Duodenal mucosa (tissue), 2 donors: ENCODE measurements around the gene CRYBA1.

Source experiments
- H3K27ac ChIP-seq: one replicate; pipeline ENCODE4 v1.7.0; 2013; ENCODE audit warnings: low read depth, low read length
- H3K27me3 ChIP-seq, 2 donors: one replicate each; pipeline ENCODE4 v1.7.0; 2013; ENCODE audit warnings: low read length in 2 of 2, control low read depth in 1 of 2; ENCODE audit not compliant: insufficient read depth in 2 of 2, control insufficient read depth in 1 of 2
- H3K36me3 ChIP-seq, 2 donors: one replicate each; pipeline ENCODE4 v1.7.0; 2013; ENCODE audit warnings: low read length in 2 of 2, control low read depth in 1 of 2; ENCODE audit not compliant: insufficient read depth in 2 of 2, control insufficient read depth in 1 of 2
- H3K4me1 ChIP-seq, 2 donors: one replicate each; pipeline ENCODE4 v1.7.0; 2013; ENCODE audit warnings: low read length in 2 of 2, control low read depth in 1 of 2; ENCODE audit not compliant: insufficient read depth in 2 of 2, control insufficient read depth in 1 of 2
- H3K4me3 ChIP-seq, 2 donors: one replicate each; pipeline ENCODE4 v1.7.0; 2013; ENCODE audit warnings: low read length in 2 of 2, low read depth in 1 of 2
- H3K9ac ChIP-seq, 2 donors: one replicate each; pipeline ENCODE4 v1.7.0; 2013; ENCODE audit warnings: low read length in 2 of 2, low read depth in 1 of 2
- H3K9me3 ChIP-seq, 2 donors: one replicate each; pipeline ENCODE4 v1.7.0; 2013; ENCODE audit warnings: low read length in 2 of 2, control low read depth in 1 of 2; ENCODE audit not compliant: control insufficient read depth in 1 of 2

CRYBA1 gene

GRCh38 chr17:29235904-29236303, 10.8 kb upstream of the CRYBA1 start:
- no peak overlapping the region for H3K9ac ChIP-seq
- H3K27me3 ChIP-seq = no peaks in the 10 kb centered on the region
- H3K4me1 ChIP-seq = no peaks in the 10 kb centered on the region
- no peaks in the 10 kb centered on the region for H3K9me3 ChIP-seq
- no peaks in the 10 kb centered on the region for H3K36me3 ChIP-seq
- H3K27ac ChIP-seq = no peak overlapping the region
- H3K4me3 ChIP-seq = no peak overlapping the region

DNA sequence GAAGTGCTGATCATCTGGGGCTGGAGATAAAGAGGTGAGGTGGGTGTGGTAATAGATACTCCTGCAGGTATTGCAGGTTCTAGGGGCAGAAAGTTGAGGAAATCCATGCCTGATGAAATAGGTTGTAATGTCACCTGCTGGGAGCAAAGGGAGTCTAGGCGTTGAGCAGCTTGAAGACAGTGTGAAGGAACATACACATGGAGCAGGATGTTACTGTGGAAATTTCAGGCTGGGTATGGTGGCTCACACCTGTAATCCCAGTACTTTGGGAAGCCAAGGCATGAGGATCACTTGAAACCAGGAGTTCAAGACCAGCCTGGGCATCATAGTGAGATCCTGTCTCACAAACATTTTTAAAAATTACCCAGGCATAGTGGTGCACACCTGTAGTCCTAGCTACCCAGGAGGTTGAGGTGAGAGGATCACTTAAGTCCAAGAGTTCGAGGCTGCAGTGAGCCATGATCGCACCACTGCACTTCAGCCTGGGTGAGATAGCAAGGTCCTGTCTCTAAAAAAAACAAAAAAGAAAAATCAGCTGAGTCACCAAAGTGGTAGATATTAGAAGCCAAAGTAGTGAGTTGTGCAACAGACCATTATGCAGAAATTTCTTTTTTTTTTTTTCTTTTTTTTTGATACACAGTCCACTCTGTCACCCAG, 9.1 kb upstream of the CRYBA1 start:
- Histone ChIP-seq H3K4me1 (no peaks in the 10 kb centered on the region), H3K27ac (no peak overlapping the region), H3K36me3 (no peaks in the 10 kb centered on the region), H3K27me3 (no peaks in the 10 kb centered on the region), H3K4me3 (no peak overlapping the region), H3K9me3 (no peaks in the 10 kb centered on the region), H3K9ac (no peak overlapping the region)

- no peaks in the 10 kb centered on the region for H3K27me3 ChIP-seq
- no peaks in the 10 kb centered on the region for H3K4me1 ChIP-seq
- H3K36me3 ChIP-seq = no peaks in the 10 kb centered on the region
- no peak overlapping the region for H3K27ac ChIP-seq
- no peaks in the 10 kb centered on the region for H3K9me3 ChIP-seq
- no peak overlapping the region for H3K9ac ChIP-seq
- H3K4me3 ChIP-seq = no peak overlapping the region
Measured at GRCh38 chr17:29238133-29238850, 8.4 kb upstream of the CRYBA1 start.

GRCh38 chr17:29240477-29240876, 6.2 kb upstream of the CRYBA1 start:
- Histone ChIP-seq H3K4me3 (no peak overlapping the region), H3K27me3 (no peaks in the 10 kb centered on the region), H3K9me3 (no peaks in the 10 kb centered on the region), H3K36me3 (no peaks in the 10 kb centered on the region), H3K4me1 (no peaks in the 10 kb centered on the region), H3K9ac (no peak overlapping the region), H3K27ac (no peak overlapping the region)

DNA sequence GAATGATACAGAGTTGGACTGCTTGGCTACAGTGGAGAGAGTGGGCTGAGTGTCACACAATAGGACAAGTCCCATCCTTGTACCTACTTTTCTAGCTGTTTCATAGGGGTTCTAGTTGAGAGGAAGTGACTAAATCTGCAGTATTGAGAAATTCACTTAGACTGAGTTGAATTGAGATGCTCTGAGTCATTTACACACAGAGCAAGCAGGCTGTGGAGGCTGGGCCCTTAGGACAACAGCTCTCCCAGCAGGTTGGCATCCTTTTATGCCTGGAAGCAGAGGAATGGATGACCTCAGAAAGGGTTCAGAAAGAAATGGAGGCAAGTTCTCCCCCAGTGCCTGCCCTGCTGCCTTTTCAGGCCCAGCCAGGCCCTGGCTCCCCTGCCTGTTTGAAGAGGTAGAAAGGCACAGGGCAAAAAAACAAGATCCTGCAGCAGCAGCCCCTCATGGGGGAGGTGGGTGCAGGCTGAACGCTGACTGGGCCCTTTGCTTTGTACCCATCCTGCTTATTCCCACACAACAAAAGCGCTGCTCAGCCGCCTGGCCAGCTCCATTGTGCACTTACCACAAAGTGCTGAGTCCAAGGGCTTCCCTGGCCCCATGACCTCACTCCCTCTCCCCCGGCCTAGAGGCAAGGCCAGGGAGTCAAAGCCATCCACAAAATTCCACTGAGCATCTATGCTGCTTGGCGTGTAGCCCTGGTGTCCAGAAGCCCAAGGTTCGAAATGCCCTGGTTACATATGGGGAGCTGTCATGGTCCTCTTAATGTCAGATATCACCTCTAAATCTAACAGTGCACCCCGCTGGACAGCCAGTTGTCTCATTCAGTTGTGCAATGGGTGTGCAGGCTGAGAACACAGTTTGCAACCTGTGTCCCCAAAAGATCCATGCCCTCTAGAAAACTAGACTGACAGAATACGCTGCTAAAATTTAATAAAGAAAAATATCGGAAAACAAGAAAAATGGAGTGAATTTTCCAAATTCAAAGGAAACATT, 5.4 kb upstream of the CRYBA1 start:
- H3K9ac ChIP-seq = no peak overlapping the region

DNA sequence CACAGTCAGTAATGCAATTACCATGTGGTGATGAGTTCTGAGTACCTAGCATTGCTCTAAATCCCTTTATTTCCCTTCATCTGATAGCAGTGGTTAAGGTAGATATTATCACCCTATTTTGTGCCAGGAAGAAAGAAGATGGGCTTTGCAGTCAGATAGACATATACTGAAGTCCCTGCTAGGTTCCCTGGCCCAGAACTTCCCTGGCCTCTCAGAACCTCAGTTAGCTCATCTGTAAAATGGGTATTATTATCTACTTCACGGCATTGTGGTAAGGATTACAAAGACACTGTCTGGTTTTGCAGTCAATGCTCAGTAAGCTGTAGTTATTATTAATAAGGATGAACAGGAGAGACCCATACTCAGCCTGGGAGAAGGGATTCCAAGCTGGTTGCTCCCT, 4.6 kb upstream of the CRYBA1 start:
- H3K27ac ChIP-seq = no peak overlapping the region
- no peaks in the 10 kb centered on the region for H3K27me3 ChIP-seq
- no peaks in the 10 kb centered on the region for H3K9me3 ChIP-seq
- no peaks in the 10 kb centered on the region for H3K4me1 ChIP-seq
- no peak overlapping the region for H3K4me3 ChIP-seq
- no peak overlapping the region for H3K9ac ChIP-seq
- H3K36me3 ChIP-seq = no peaks in the 10 kb centered on the region

More for the DNA sequence above, 5.4 kb upstream of the CRYBA1 start:
- Histone ChIP-seq H3K9me3 (no peaks in the 10 kb centered on the region), H3K4me1 (no peaks in the 10 kb centered on the region), H3K4me3 (no peak overlapping the region), H3K27ac (no peak overlapping the region), H3K27me3 (no peaks in the 10 kb centered on the region), H3K36me3 (no peaks in the 10 kb centered on the region)

DNA sequence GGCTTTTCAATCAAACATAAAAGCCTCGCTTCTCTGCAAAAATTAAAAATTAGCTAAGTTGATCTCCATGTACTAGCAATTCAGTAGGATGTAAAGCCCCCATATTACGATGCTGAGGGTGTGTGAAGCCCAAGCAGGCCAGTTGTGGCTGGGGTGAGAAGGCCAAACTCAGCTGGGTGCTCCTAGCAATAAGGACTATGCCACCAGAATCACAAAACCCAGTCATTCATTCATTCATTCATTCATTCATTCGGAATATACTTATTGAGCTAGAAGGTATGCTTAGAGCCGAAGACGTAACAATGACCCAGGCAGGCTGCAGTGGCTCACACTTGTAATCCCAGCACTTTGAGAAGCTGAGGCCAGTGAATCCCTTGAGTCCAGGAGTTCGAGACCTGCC, 3.9 kb upstream of the CRYBA1 start:
- Histone ChIP-seq H3K4me1 (no peaks in the 10 kb centered on the region), H3K9ac (no peak overlapping the region), H3K36me3 (no peaks in the 10 kb centered on the region), H3K4me3 (no peak overlapping the region), H3K27me3 (no peaks in the 10 kb centered on the region), H3K9me3 (no peaks in the 10 kb centered on the region), H3K27ac (no peak overlapping the region)

GRCh38 chr17:29243792-29244191, 2.9 kb upstream of the CRYBA1 start:
- Histone ChIP-seq H3K4me3 (no peak overlapping the region), H3K4me1 (no peaks in the 10 kb centered on the region), H3K27ac (no peak overlapping the region), H3K9ac (no peak overlapping the region), H3K36me3 (no peaks in the 10 kb centered on the region), H3K9me3 (no peaks in the 10 kb centered on the region), H3K27me3 (no peaks in the 10 kb centered on the region)

DNA sequence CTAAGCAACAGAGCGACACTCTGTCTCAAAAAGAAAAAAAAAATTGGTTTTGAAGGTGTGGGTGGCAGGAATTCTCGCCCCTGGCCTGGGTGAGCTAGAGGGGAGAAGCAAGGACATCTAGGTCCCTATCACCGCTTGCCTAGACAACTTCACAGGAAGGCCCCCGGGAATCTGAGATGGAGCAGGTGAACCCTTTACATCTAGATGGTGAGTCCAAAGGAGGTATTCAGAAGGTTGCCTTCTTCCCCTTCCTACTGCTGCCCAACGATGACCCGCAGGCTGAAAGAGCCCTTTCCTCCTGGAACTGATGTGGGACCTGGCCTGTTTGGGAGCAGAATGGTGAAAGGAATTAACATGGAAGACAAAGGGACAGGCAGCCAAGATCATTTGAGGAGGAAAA, 1.3 kb upstream of the CRYBA1 start:
- no peaks in the 10 kb centered on the region for H3K4me1 ChIP-seq
- no peak overlapping the region for H3K27ac ChIP-seq
- H3K4me3 ChIP-seq = no peak overlapping the region
- no peaks in the 10 kb centered on the region for H3K36me3 ChIP-seq
- H3K9me3 ChIP-seq = no peaks in the 10 kb centered on the region
- no peaks in the 10 kb centered on the region for H3K27me3 ChIP-seq
- H3K9ac ChIP-seq = no peak overlapping the region

DNA sequence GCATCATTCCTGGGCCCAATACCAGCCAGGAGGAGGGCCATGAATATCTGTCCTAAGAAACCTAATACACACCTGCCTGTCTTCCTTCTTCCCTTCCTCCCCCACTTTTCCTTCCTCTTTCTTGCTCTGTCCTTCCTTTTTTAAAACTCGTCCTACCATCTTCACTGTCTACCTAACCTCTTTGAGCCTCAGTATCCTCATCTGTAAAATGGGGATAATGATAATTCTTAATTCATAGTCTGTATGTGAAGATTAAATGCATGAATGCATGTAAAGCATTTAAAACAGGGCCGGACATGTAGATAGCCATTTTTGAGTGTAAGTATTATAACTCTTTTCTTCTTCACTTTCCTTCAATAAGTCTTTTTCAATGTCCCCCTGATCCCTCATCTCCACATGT, 560 bp downstream of the CRYBA1 start:
- H3K4me1 ChIP-seq = no peaks in the 10 kb centered on the region
- H3K9ac ChIP-seq = no peak overlapping the region
- H3K27ac ChIP-seq = no peak overlapping the region
- no peaks in the 10 kb centered on the region for H3K36me3 ChIP-seq
- no peaks in the 10 kb centered on the region for H3K27me3 ChIP-seq
- no peaks in the 10 kb centered on the region for H3K9me3 ChIP-seq
- no peak overlapping the region for H3K4me3 ChIP-seq
